Dendritic cell treated with granulocyte-macrophage colony-stimulating factor and Interleukin-4, amounts not matched to agents 40 ng/mL and 50 ng/mL, for 4 days (primary cell): ENCODE measurements around the gene ALS2CL.
"Not testable (repeated sequence)": the region's sequence is repeated elsewhere in the genome, so short reads cannot be mapped to it uniquely, and the experiment has no call there.

Experiments
- H3K27ac Mint-ChIP-seq: one replicate; pipeline ENCODE4 v1.8.0; 2022; ENCODE audit warnings: mild to moderate bottlenecking, mixed read lengths
- H3K27me3 Mint-ChIP-seq: one replicate; pipeline ENCODE4 v1.8.0; 2022; ENCODE audit warnings: mild to moderate bottlenecking, mixed read lengths
- H3K36me3 Mint-ChIP-seq: one replicate; pipeline ENCODE4 v1.8.0; 2022; ENCODE audit warnings: low read depth, mixed read lengths
- H3K4me1 Mint-ChIP-seq: one replicate; pipeline ENCODE4 v1.8.0; 2022; ENCODE audit warnings: low read depth, mixed read lengths
- H3K4me3 Mint-ChIP-seq: one replicate; pipeline ENCODE4 v1.8.0; 2022; ENCODE audit warnings: mild to moderate bottlenecking, moderate library complexity, mixed read lengths
- H3K9me3 Mint-ChIP-seq: one replicate; pipeline ENCODE4 v1.8.0; 2022; ENCODE audit warnings: mixed read lengths
- intact Hi-C: fragments of 100-400 bp; cut with micrococcal nuclease; formaldehyde crosslinking; loops from one replicate; pipeline ENCODE4 v1.15.0; 2022

The ALS2CL gene

DNA sequence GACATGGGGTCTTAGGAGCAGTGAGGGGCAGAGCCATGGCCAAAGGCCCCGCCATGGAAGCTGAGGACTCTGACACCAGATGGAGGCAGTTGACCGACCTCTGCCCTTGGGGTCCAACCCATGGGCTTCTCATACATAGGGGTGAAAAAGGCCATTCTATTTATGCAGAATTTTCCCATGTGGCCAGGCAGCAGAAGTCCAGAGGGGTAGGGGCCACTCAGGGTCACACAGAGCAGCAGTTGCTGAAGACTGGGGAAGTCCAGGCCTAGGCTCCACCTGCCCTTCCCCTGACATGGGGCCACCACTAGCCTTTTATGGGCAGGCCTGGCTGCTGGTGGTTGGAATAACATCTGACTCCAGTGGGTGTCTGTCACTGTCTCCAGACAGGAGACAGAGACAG lies 17.8 kb upstream of the ALS2CL start:
- H3K4me1 Mint-ChIP-seq = peaks cover 4% of the 10 kb centered on the region
- H3K36me3 Mint-ChIP-seq = no peaks in the 10 kb centered on the region

DNA sequence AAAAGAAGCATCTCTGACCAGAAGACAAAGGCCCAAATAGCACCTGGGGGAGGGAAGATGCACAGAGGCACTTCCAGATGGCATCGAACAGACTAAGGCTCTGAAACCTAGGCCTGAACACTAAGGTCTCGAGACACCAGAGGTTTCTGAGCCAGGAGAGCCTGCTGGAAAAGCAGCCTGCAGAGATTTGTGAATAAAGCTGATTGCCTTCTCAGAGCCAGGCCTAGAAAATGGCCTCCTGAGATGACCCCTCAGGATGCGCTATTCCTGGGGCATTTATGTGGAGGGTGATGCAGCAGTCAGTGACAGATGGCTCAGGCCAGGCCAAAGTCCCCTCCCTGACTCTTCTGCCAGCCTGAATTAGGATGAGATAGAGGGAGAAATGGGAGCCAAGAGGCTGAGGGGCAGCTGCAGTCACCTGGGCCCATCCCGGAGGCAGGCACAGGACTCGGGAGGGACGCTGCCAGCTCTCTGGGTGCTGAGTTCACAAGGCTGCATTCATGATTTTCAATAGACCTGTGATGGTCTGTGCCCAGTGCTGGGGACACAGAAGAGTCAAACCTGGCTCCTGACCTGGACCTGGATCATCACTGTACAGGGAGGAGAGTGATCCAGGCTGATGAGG lies 17.3 kb upstream of the ALS2CL start:
- H3K4me1 Mint-ChIP-seq = no peaks in the 10 kb centered on the region
- H3K27me3 Mint-ChIP-seq = peaks cover 31% of the 10 kb centered on the region
- H3K27ac Mint-ChIP-seq = no peak overlapping the region

More for the DNA sequence above, 17.8 kb upstream of the ALS2CL start:
- Mint-ChIP-seq H3K27me3 (peaks cover 30% of the 10 kb centered on the region), H3K4me3 (no peak overlapping the region), H3K27ac (no peak overlapping the region), H3K9me3 (no peaks in the 10 kb centered on the region)
- intact Hi-C loops = no loop called here

DNA sequence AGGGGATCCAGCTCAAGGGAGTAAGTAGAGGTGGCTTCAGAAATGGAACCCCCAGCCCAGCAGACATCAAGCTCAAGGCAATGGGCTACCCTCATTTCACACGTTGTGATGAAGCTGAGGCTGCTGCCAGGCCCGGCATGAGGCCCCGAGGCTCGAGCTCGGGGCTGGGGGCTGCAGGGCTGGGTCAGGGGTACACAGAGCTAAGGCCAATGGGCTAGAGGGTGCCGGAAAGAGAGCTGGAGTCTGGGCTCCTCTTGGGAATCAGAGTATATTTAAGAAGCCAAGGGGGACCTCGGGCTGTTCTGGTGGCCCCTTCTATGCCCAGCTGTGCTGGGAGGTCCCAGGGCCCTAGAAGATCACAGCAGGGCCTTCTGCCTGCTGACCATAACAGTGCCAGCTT lies 16.8 kb upstream of the ALS2CL start:
- no peaks in the 10 kb centered on the region for H3K4me1 Mint-ChIP-seq
- no peaks in the 10 kb centered on the region for H3K36me3 Mint-ChIP-seq
- no peak overlapping the region for H3K4me3 Mint-ChIP-seq
- no peak overlapping the region for H3K27ac Mint-ChIP-seq
- no peaks in the 10 kb centered on the region for H3K9me3 Mint-ChIP-seq
- H3K27me3 Mint-ChIP-seq = peaks cover 34% of the 10 kb centered on the region
- intact Hi-C loops = no loop called here

More for the DNA sequence above, 17.3 kb upstream of the ALS2CL start:
- no peak overlapping the region for H3K4me3 Mint-ChIP-seq
- no peaks in the 10 kb centered on the region for H3K36me3 Mint-ChIP-seq
- H3K9me3 Mint-ChIP-seq = no peaks in the 10 kb centered on the region
- intact Hi-C loops = no loop called here

DNA sequence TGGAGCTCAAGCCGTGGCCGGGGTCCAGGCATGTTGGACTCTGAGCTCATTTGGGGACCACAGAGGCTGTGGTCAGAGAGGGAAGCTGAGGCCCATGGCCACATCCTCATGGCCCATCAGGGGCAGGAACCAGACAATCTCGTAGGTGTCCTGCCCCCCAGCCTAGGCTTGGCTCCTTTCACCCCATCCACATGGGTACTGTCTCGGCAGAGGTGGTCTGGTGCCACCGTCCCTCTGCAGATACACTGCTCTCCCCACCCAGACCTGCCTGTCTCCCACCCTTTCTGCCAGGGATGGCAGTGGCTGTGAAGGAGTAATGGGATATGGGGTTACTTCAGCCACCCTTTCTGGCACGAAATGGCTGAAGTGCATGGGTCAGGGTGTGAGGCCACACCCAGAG lies 16.2 kb upstream of the ALS2CL start:
- Mint-ChIP-seq H3K4me1 (no peaks in the 10 kb centered on the region), H3K4me3 (no peak overlapping the region), H3K27ac (no peak overlapping the region)

DNA sequence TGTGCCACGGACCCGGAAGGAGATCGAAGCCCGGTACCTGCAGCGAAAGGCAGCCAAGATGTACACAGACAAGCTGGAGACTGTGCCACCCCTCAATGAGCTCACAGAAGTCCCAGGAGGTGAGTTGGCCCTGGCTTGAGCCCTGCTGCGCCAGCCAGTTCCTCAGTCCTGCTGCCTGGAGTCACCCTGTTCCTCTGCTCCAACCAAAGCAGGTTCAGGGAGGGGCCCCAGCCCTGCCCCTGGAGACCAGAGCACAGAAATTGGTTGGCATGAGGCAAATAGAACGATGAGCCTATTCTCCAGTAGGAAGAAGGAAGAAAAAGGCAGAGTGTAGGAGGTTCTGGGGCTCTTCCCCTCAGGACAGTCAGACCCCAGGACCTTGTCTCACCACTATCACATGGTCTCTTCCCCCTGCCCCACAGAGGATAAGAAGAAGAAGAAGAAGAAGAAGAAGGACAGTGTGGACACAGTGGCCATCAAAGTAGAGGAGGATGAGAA lies 15.7 kb upstream of the ALS2CL start:
- Mint-ChIP-seq H3K36me3 (no peaks in the 10 kb centered on the region), H3K27ac (no peak overlapping the region), H3K27me3 (peaks cover 33% of the 10 kb centered on the region), H3K4me1 (no peaks in the 10 kb centered on the region), H3K4me3 (no peak overlapping the region), H3K9me3 (no peaks in the 10 kb centered on the region)
- intact Hi-C loops = loop anchor here (10.0 kb wide), 1 partner anchor 286 kb away; no protein-coding TSS in a partner anchor

More for the DNA sequence above, 16.2 kb upstream of the ALS2CL start:
- peaks cover 31% of the 10 kb centered on the region for H3K27me3 Mint-ChIP-seq
- no peaks in the 10 kb centered on the region for H3K9me3 Mint-ChIP-seq
- intact Hi-C loops = loop anchor here (10.0 kb wide), 1 partner anchor 285 kb away; no protein-coding TSS in a partner anchor
- H3K36me3 Mint-ChIP-seq = no peaks in the 10 kb centered on the region

DNA sequence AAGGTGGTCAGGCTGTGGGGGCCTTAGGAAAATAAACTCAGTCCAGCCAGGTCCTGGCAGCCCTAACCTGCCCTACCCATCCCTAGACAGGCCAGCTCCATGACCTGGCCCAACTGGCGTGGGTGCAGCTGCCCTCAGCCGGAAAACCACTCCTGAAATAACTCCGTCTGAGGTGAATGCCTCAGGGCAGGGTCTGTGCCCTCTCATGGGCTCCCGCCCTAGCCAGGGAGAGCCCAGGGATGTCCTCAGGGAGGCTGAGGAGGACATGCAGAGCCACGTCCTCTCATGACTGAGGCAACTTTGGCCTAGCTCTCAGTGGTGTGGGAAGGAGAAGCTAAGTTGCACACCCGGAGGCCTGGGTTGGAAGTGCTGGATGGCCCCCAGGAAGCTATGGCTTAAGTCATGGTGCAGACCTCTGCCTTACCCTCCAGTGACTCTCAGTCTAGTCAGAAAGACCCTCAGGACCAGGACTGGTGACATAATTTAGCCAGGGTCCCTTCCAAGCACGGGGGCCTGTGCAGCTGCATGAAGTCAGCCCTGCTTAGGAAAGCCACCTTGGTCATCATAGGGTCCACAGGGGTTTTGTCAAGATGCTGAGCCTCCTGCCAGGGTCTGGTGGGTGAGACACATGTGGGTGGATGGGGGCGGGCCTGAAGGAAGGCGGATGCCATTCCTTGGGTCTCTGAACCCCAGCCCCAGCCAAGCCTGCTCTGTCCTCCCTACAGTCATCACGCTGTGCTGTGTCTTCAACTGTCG lies 15.1 kb upstream of the ALS2CL start:
- no peaks in the 10 kb centered on the region for H3K9me3 Mint-ChIP-seq
- peaks cover 39% of the 10 kb centered on the region for H3K27me3 Mint-ChIP-seq
- intact Hi-C loops = loop anchor here (10.0 kb wide), 1 partner anchor 286 kb away; no protein-coding TSS in a partner anchor
- H3K36me3 Mint-ChIP-seq = no peaks in the 10 kb centered on the region
- H3K27ac Mint-ChIP-seq = no peak overlapping the region
- no peaks in the 10 kb centered on the region for H3K4me1 Mint-ChIP-seq
- no peak overlapping the region for H3K4me3 Mint-ChIP-seq

DNA sequence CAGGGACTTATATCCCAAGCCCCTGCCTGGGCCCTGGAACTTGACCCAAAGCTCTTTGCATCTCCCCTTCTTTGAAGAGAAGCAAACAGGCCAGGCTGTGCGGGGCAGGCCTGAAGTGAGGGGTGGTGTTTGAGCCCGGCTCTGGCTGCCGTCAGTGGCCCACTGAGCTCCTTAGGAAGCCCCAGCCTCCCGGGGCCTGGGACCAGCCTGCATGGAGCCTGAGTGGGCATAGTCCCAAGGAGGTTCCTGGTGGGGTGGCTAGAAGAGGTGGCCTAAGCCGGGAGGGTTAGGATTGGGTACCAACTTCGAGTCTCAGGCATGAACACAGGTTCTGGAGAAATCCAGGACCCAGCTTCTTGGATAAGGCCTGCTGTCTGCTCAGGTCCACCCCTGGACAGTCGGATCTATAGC lies 14.1 kb upstream of the ALS2CL start:
- no peaks in the 10 kb centered on the region for H3K36me3 Mint-ChIP-seq
- H3K27ac Mint-ChIP-seq = no peak overlapping the region
- no peak overlapping the region for H3K4me3 Mint-ChIP-seq
- intact Hi-C loops = loop anchor here (10.0 kb wide), 1 partner anchor 287 kb away; no protein-coding TSS in a partner anchor
- H3K4me1 Mint-ChIP-seq = peaks cover 5% of the 10 kb centered on the region
- H3K27me3 Mint-ChIP-seq = peaks cover 46% of the 10 kb centered on the region
- H3K9me3 Mint-ChIP-seq = no peaks in the 10 kb centered on the region

DNA sequence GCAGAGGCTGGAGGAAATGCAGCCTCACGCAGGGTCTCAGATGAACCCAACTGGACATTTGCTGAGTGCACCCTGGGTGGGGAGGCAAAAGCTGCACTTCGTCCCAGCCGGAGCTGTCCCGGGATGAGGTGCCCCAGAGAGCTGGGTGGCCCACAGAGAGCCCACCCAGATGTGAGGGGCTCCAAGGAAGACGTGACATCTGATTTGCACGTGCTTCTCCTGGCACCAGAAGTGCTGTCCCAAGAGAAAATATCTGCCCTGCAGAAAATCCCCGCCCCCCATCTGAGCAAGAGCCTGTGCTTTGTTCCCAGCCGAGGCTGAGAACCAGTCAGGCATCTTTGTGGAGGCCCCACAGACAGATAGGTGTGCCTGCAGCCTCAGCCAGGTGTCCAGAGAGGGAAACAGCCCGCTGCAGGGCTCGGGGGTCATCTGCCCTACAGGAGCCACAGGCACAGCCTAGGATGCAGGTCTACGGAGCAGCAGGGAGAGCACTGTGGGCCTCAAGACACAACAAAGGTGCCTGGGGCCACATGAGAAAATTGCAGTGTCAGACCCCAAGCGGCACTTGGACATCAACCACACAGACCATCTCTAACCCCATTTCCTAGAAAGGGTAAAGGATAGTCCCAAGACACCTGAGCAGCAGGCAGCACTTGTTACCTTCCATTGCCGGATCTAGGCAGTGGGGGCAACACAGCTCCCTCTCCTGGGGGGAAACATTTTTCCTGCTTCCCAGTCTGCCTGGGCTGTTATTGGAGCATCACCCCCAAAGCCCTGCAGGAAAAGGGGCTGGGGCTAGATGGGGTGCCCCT lies 13.5 kb upstream of the ALS2CL start:
- Mint-ChIP-seq H3K4me3 (no peak overlapping the region), H3K9me3 (no peaks in the 10 kb centered on the region), H3K4me1 (peaks cover 7% of the 10 kb centered on the region), H3K36me3 (no peaks in the 10 kb centered on the region), H3K27ac (no peak overlapping the region), H3K27me3 (peaks cover 53% of the 10 kb centered on the region)
- intact Hi-C loops = loop anchor here (10.0 kb wide), 1 partner anchor 288 kb away; no protein-coding TSS in a partner anchor

DNA sequence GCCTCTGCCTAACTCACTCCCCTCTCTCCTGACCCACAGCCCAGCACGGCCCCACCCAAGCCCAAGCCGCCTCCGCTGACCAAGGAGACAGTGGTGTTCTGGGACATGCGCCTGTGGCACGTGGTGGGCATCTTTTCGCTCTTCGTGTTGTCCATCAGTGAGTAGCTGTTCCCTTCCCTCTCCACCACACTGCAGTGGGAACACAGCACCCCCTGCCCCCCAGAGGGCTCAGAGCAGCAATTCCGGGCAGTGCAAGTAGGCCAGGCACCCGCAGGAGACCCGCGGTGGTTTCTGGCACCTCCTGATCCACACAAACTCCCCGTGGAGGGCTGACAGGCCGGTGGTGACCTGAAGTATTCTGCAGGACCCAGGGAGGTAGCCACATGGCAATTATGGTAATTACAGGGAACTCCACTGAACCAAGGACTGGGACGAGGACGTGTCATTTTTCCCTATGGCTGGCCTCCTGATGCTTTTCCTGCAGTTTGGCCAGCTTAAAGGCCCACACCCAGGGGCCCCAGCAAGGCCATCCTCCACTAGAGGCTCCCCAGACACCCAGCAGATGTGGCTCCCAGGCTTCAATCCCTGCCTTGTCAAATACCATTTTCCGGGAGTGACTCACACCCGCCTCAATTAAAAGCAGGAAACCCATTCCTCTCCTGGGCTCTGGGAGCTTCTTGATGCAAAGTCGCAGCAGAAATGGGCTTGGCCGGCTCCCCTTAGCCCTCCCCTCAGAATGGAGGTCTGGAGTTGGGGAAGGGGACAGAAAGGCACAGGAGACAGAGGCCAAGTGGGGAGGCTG lies 12.5 kb upstream of the ALS2CL start:
- peaks cover 12% of the 10 kb centered on the region for H3K4me1 Mint-ChIP-seq
- intact Hi-C loops = loop anchor here (1.0 to 10.0 kb wide), 3 partner anchors 189 to 289 kb away; no protein-coding TSS in a partner anchor
- H3K36me3 Mint-ChIP-seq = no peaks in the 10 kb centered on the region
- no peak overlapping the region for H3K27ac Mint-ChIP-seq
- H3K4me3 Mint-ChIP-seq = no peak overlapping the region
- no peaks in the 10 kb centered on the region for H3K9me3 Mint-ChIP-seq
- H3K27me3 Mint-ChIP-seq = peaks cover 60% of the 10 kb centered on the region

DNA sequence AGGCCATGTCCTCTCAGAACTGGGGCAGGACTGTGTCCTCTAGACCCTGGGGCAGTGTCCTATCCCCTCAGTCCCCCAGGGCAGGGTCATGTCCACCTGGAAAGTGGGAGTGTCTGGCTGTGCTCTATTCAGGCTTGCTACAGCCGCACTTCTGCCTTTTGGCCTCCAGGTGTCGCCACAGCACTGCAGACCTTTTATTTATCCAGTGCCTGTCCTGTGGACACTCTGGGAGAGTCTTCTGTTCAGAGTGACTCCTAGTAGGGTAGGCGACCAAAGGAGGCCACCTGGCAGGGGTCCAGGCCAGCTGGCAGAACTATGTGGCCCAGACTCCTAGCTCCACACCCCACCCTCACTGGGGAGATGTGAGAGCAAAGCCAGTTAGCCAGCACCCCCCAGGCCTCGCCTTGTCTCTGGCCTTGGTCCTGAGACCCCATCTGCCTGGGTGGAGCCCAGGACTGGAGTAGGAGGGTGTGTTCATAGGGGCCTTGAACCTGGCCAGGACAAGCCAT lies 11.6 kb upstream of the ALS2CL start:
- intact Hi-C loops = loop anchor here (1.0 to 10.0 kb wide), 3 partner anchors 190 to 290 kb away; no protein-coding TSS in a partner anchor
- H3K27me3 Mint-ChIP-seq = peaks cover 68% of the 10 kb centered on the region
- H3K4me1 Mint-ChIP-seq = peaks cover 21% of the 10 kb centered on the region
- no peak overlapping the region for H3K27ac Mint-ChIP-seq
- H3K4me3 Mint-ChIP-seq = no peak overlapping the region
- H3K9me3 Mint-ChIP-seq = no peaks in the 10 kb centered on the region
- H3K36me3 Mint-ChIP-seq = no peaks in the 10 kb centered on the region

DNA sequence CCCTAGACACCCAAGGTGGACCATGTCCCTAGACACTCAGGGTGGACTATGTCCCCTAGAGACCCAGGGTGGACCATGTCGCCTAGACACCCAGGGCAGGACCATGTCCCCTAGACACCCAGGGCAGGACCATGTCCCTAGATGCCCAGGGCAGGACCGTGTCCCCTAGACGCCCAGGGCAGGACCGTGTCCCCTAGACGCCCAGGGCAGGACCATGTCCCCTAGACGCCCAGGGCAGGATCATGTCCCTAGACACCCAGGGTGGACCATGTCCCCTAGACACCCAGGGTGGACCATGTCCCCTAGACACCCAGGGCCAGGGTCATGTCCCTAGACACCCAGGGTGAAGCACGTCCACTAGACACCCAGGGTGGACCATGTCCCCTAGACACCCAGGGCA lies 10.9 kb upstream of the ALS2CL start:
- Mint-ChIP-seq H3K4me1 (peaks cover 28% of the 10 kb centered on the region), H3K27me3 (peaks cover 72% of the 10 kb centered on the region)
- H3K4me3 Mint-ChIP-seq, H3K27ac Mint-ChIP-seq, H3K9me3 Mint-ChIP-seq, H3K36me3 Mint-ChIP-seq: not testable (repeated sequence)
- intact Hi-C loops = loop anchor here (10.0 kb wide), 1 partner anchor 290 kb away; no protein-coding TSS in a partner anchor

DNA sequence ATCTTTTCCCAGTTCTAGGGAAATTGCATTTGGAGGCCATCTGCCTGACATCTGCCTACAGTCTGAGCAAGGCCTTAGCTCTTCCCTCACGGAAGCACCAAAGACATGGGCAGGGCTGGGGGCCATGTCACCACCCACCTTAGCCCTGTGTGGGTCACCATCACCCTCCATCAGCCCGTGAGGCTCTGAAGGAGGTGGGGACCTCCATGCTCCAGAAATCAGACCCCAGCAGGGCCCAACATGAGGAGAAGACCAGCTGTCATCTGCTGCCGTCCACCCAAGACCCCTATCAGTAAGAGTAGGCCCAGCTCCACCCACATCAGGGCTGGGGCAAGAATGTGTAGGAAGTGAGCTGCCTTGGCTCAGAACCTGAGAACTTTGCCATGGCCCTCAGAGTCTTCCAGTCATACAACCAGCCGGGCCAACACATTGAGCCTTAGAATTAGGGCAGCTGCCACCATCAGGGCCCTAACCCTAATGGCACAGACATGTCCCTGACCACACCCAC lies 9.6 kb upstream of the ALS2CL start:
- H3K4me1 Mint-ChIP-seq = peaks cover 32% of the 10 kb centered on the region
- no peaks in the 10 kb centered on the region for H3K9me3 Mint-ChIP-seq
- H3K36me3 Mint-ChIP-seq = no peaks in the 10 kb centered on the region
- no peak overlapping the region for H3K4me3 Mint-ChIP-seq
- intact Hi-C loops = loop anchor here (10.0 kb wide), 1 partner anchor 292 kb away; no protein-coding TSS in a partner anchor
- peaks cover 75% of the 10 kb centered on the region for H3K27me3 Mint-ChIP-seq
- H3K27ac Mint-ChIP-seq = no peak overlapping the region
